Measurements from ENCODE around the gene BRINP1.

DNA sequence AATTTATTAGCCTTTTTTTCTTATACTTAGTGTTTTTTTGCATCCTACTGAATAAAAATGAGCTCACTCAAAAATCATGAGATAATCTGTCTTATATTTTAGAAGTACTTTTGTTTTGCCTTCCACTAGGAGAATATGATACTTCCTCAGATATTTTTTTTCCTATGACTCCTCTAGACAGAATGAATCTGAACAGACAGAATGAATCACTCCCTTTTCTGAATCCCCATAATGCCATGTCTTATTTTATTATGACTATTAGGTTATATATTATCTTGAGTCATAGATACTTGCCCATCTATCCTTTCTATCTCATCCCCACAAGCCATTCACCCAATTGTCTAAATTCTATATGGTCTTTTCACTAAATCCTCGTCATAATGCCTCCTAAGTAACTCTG, 134.6 kb downstream of the BRINP1 start:
- no peak for TF ChIP-seq POLR2A (IDR thresholded peaks at IDR 0.05)
- TF ChIP-seq, protein P1, sequence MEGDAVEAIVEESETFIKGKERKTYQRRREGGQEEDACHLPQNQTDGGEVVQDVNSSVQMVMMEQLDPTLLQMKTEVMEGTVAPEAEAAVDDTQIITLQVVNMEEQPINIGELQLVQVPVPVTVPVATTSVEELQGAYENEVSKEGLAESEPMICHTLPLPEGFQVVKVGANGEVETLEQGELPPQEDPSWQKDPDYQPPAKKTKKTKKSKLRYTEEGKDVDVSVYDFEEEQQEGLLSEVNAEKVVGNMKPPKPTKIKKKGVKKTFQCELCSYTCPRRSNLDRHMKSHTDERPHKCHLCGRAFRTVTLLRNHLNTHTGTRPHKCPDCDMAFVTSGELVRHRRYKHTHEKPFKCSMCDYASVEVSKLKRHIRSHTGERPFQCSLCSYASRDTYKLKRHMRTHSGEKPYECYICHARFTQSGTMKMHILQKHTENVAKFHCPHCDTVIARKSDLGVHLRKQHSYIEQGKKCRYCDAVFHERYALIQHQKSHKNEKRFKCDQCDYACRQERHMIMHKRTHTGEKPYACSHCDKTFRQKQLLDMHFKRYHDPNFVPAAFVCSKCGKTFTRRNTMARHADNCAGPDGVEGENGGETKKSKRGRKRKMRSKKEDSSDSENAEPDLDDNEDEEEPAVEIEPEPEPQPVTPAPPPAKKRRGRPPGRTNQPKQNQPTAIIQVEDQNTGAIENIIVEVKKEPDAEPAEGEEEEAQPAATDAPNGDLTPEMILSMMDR (IDR thresholded peaks at IDR 0.05), result no peak
